ENCODE measurements around the gene BRD1. TPM values are rescaled to one million over a fixed set of nuclear protein-coding genes. Genes with fewer than 3 reads are reported as not detected.

The BRD1 gene
- total RNA-seq, 1 donor from 2014 or later: 34.3 TPM

- no peaks in the 10 kb centered on the region for H3K9me3 Mint-ChIP-seq (ENCODE audit: unreplicated experiment)
- peaks cover 37% of the 10 kb centered on the region for H3K4me1 Mint-ChIP-seq (ENCODE audit: unreplicated experiment)
- no peak for TF ChIP-seq CTCF (IDR thresholded peaks at IDR 0.05)
- H3K27me3 Mint-ChIP-seq (ENCODE audit: unreplicated experiment): no peaks in the 10 kb centered on the region
- peak overlapping the region; percentile 7 for H3K27ac Mint-ChIP-seq (ENCODE audit: unreplicated experiment)
- DNase-seq (ENCODE audit: extremely low spot score, unreplicated experiment): no peak
- no peak overlapping the region for H3K4me3 Mint-ChIP-seq (ENCODE audit: unreplicated experiment)
- H3K36me3 Mint-ChIP-seq (ENCODE audit: unreplicated experiment): peaks cover 52% of the 10 kb centered on the region
Observed at GRCh38 chr22:49791682-49792081, 36.0 kb downstream of the BRD1 start.

GRCh38 chr22:49790912-49791311 is 36.8 kb downstream of the BRD1 start:
- H3K4me3 Mint-ChIP-seq (ENCODE audit: unreplicated experiment): no peak overlapping the region
- H3K9me3 Mint-ChIP-seq (ENCODE audit: unreplicated experiment): no peaks in the 10 kb centered on the region
- H3K27me3 Mint-ChIP-seq (ENCODE audit: unreplicated experiment): no peaks in the 10 kb centered on the region
- H3K4me1 Mint-ChIP-seq (ENCODE audit: unreplicated experiment): peaks cover 37% of the 10 kb centered on the region
- no peak for DNase-seq (ENCODE audit: extremely low spot score, unreplicated experiment)
- no peak for TF ChIP-seq CTCF (IDR thresholded peaks at IDR 0.05)
- peak overlapping the region; percentile 15 for H3K27ac Mint-ChIP-seq (ENCODE audit: unreplicated experiment)
- peaks cover 57% of the 10 kb centered on the region for H3K36me3 Mint-ChIP-seq (ENCODE audit: unreplicated experiment)

- TF ChIP-seq CTCF (IDR thresholded peaks at IDR 0.05): no peak
- Mint-ChIP-seq H3K27me3 (ENCODE audit: unreplicated experiment) (no peaks in the 10 kb centered on the region), H3K27ac (ENCODE audit: unreplicated experiment) (peak overlapping the region; percentile 10), H3K9me3 (ENCODE audit: unreplicated experiment) (no peaks in the 10 kb centered on the region), H3K4me1 (ENCODE audit: unreplicated experiment) (peaks cover 37% of the 10 kb centered on the region), H3K36me3 (ENCODE audit: unreplicated experiment) (peaks cover 47% of the 10 kb centered on the region), H3K4me3 (ENCODE audit: unreplicated experiment) (no peak overlapping the region)
- DNase-seq (ENCODE audit: extremely low spot score, unreplicated experiment): no peak
Observed at GRCh38 chr22:49789289-49790141, 38.2 kb downstream of the BRD1 start.

- Mint-ChIP-seq H3K9me3 (ENCODE audit: unreplicated experiment) (no peaks in the 10 kb centered on the region), H3K4me3 (ENCODE audit: unreplicated experiment) (no peak overlapping the region), H3K27ac (ENCODE audit: unreplicated experiment) (peak overlapping the region; percentile 54), H3K27me3 (ENCODE audit: unreplicated experiment) (no peaks in the 10 kb centered on the region), H3K36me3 (ENCODE audit: unreplicated experiment) (peaks cover 42% of the 10 kb centered on the region), H3K4me1 (ENCODE audit: unreplicated experiment) (peaks cover 37% of the 10 kb centered on the region)
- DNase-seq (ENCODE audit: extremely low spot score, unreplicated experiment): no peak
- no peak for TF ChIP-seq CTCF (IDR thresholded peaks at IDR 0.05)
Observed at GRCh38 chr22:49788504-49788903, 39.2 kb downstream of the BRD1 start.

- DNase-seq (ENCODE audit: extremely low spot score, unreplicated experiment): no peak
- TF ChIP-seq CTCF (IDR thresholded peaks at IDR 0.05): no peak
- Mint-ChIP-seq H3K36me3 (ENCODE audit: unreplicated experiment) (peaks cover 39% of the 10 kb centered on the region), H3K4me3 (ENCODE audit: unreplicated experiment) (no peak overlapping the region), H3K9me3 (ENCODE audit: unreplicated experiment) (no peaks in the 10 kb centered on the region), H3K27me3 (ENCODE audit: unreplicated experiment) (no peaks in the 10 kb centered on the region), H3K4me1 (ENCODE audit: unreplicated experiment) (peaks cover 37% of the 10 kb centered on the region), H3K27ac (ENCODE audit: unreplicated experiment) (peak overlapping the region; percentile 54)
Observed at GRCh38 chr22:49787861-49788260, 39.8 kb downstream of the BRD1 start.

All from osteocyte (in vitro differentiated cells).